Endothelial cell of umbilical vein (primary cell): ENCODE measurements around the gene LRRC8E. TPM values are rescaled to one million over a fixed set of nuclear protein-coding genes. Genes with fewer than 3 reads are reported as not detected.

Source experiments
- BruUV-seq: library from RNA; stranded (reverse); fragments of 400-500 nt; replicated peaks from 2 replicates; lab custom pipeline; 2021; lab: Mats Ljungman, UMichigan
- CTCF ChIA-PET: fragments of 300-600, 350-600 bp; sonication (Branson Sonifier 250); formaldehyde crosslinking; loops from one replicate; lab custom pipeline; 2021; ENCODE audit warnings: antibody characterized with exemption, inconsistent platforms; lab: Charles Lee
- POLR2A ChIA-PET: fragments of 300-600, 350-600 bp; sonication (Branson Sonifier 250); formaldehyde crosslinking; loops from one replicate; lab custom pipeline; 2021; ENCODE audit warnings: antibody characterized with exemption, inconsistent platforms; lab: Charles Lee
- DNase-seq: peaks from one replicate; pipeline ENCODE4 v3.0.0-alpha.2; 2011; ENCODE audit warnings: low read depth, low spot score
- FAIRE-seq: peaks from 2 replicates; lab custom pipeline; 2011; peaks lifted over from hg19 to GRCh38; lab: Jason Lieb, UNC
- H2AFZ ChIP-seq: 2 replicates; pipeline ENCODE4 v1.6.0; 2012; ENCODE audit warnings: low read depth, low read length, control low read depth, inconsistent platforms
- H3K27ac ChIP-seq: 2 replicates; pipeline ENCODE4 v1.5.1; 2011; ENCODE audit warnings: low read depth, mild to moderate bottlenecking, control low read depth, low read length, moderate library complexity; ENCODE audit not compliant: insufficient read depth
- H3K27me3 ChIP-seq, 2 experiments: 2 replicates each; pipeline versions ENCODE4 v1.6.0 to v1.6.1; 2011; ENCODE audit warnings: low read length in 2 of 2, mixed read lengths in 1 of 2; ENCODE audit not compliant: control insufficient read depth in 2 of 2, insufficient read depth in 2 of 2
- H3K36me3 ChIP-seq, 2 experiments: 2 replicates in 1 of 2; 3 replicates in 1 of 2; pipeline ENCODE4 v1.5.1; 2011; ENCODE audit warnings: low read length in 2 of 2, mild to moderate bottlenecking in 1 of 2, moderate library complexity in 1 of 2; ENCODE audit not compliant: control insufficient read depth in 2 of 2, insufficient read depth in 2 of 2; ENCODE audit errors: extremely low read depth in 1 of 2
- H3K4me1 ChIP-seq: 3 replicates; pipeline ENCODE4 v1.5.1; 2011; ENCODE audit warnings: mild to moderate bottlenecking, low read length; ENCODE audit not compliant: control insufficient read depth, insufficient read depth; ENCODE audit errors: extremely low read depth
- H3K4me2 ChIP-seq: 2 replicates; pipeline ENCODE4 v1.6.1; 2011; ENCODE audit warnings: low read length, control low read depth, mixed read lengths; ENCODE audit not compliant: insufficient read depth
- H3K4me3 ChIP-seq, 3 experiments: fragments of 200-600 bp in 1 of 3; sonication (generic), shearing (Covaris generic) in 1 of 3; replicated peaks in 1 of 3; 2 replicates each; pipeline ENCODE4 v1.5.1; 2011 to 2016; ENCODE audit warnings: control low read depth in 3 of 3, low read length in 3 of 3, mild to moderate bottlenecking in 2 of 3, inconsistent platforms in 1 of 3, low read depth in 1 of 3, moderate library complexity in 1 of 3; ENCODE audit not compliant: insufficient read depth in 1 of 3
- H3K79me2 ChIP-seq: 2 replicates; pipeline ENCODE4 v1.6.0; 2012; ENCODE audit warnings: low read length, inconsistent platforms; ENCODE audit not compliant: control insufficient read depth, insufficient read depth
- H3K9ac ChIP-seq: replicated peaks from 2 replicates; pipeline ENCODE3; 2011; ENCODE audit warnings: low read length, control low read depth; ENCODE audit not compliant: insufficient read depth; ENCODE audit errors: extremely low read depth
- H3K9me1 ChIP-seq: replicated peaks from 3 replicates; pipeline ENCODE4 v1.6.0; 2011; ENCODE audit warnings: mild to moderate bottlenecking, low read length; ENCODE audit not compliant: control insufficient read depth, insufficient read depth; ENCODE audit errors: extremely low read depth
- H3K9me3 ChIP-seq: replicated peaks from 2 replicates; pipeline ENCODE4 v1.5.1; 2012; ENCODE audit warnings: low read length, inconsistent platforms; ENCODE audit not compliant: control insufficient read depth, insufficient read depth
- H4K20me1 ChIP-seq: replicated peaks from 2 replicates; pipeline ENCODE3; 2011; ENCODE audit warnings: mild to moderate bottlenecking, low read length; ENCODE audit not compliant: control insufficient read depth, insufficient read depth; ENCODE audit errors: extremely low read depth
- FOS ChIP-seq: IDR thresholded peaks from 2 replicates; pipeline ENCODE4 v1.6.1; 2011; ENCODE audit warnings: mild to moderate bottlenecking, low read length, moderate library complexity, borderline replicate concordance; ENCODE audit not compliant: insufficient read depth
- GATA2 ChIP-seq: IDR thresholded peaks from 2 replicates; pipeline ENCODE4 v1.7.0; 2011; ENCODE audit warnings: low read depth, mild to moderate bottlenecking, moderate library complexity, mixed read lengths, low read length; ENCODE audit not compliant: insufficient read length, insufficient read depth
- JUN ChIP-seq: IDR thresholded peaks from 2 replicates; pipeline ENCODE4 v1.6.1; 2011; ENCODE audit warnings: borderline replicate concordance, low read depth; ENCODE audit not compliant: insufficient read length, insufficient read depth
- MYC ChIP-seq: IDR thresholded peaks from one replicate; pipeline ENCODE4 v1.6.1; 2011; ENCODE audit warnings: mild to moderate bottlenecking, low read depth, low read length
- POLR2A ChIP-seq: IDR thresholded peaks from 2 replicates; pipeline ENCODE4 v1.6.1; 2012; ENCODE audit warnings: low read depth, mild to moderate bottlenecking, control low read depth, low read length
- POLR2AphosphoS5 ChIP-seq: IDR thresholded peaks from 2 replicates; pipeline ENCODE4 v1.6.1; 2012; ENCODE audit warnings: low read depth, mild to moderate bottlenecking, control low read depth, low read length, moderate library complexity; ENCODE audit not compliant: insufficient read depth
- dilution Hi-C: fragments of 300-500 bp; cut with MboI; formaldehyde crosslinking; loops from one replicate; pipeline ENCODE4 v1.15.0; 2019; ENCODE audit warnings: low sequenced_read_pairs; ENCODE audit not compliant: extremely low pct_ligation_motif_present
- intact Hi-C: fragments of 100-400 bp; cut with micrococcal nuclease; formaldehyde crosslinking; loops from one replicate; pipeline ENCODE4 v1.10.0; 2022
- polyA plus RNA-seq, 4 experiments: library from polyadenylated mRNA; depleted of rRNA in 3 of 4; stranded (reverse) in 3 of 4; unstranded in 1 of 4; fragments of >200 nt; gene quantifications; 2 replicates each; pipeline versions ENCODE4 v1.2.1 to v1.2.3, GENCODE V29; 2011 to 2012; ENCODE audit warnings: missing spikeins in 1 of 4
- total RNA-seq: library from RNA; stranded (reverse); gene quantifications from 2 replicates; pipeline ENCODE4 v1.2.3, GENCODE V29; 2021
- TF ChIP-seq, protein P1 (sequence below), 2 donors: IDR thresholded peaks; 1 replicate in 1 of 2; 2 replicates in 1 of 2; pipeline ENCODE4 v1.5.1; 2011; ENCODE audit warnings: low read length in 2 of 2, mild to moderate bottlenecking in 2 of 2, moderate library complexity in 2 of 2, control low read depth in 1 of 2, inconsistent platforms in 1 of 2, low read depth in 1 of 2; ENCODE audit not compliant: insufficient read depth in 1 of 2; ENCODE audit errors: extremely low read depth in 1 of 2
- TF ChIP-seq, protein P2 (sequence below): IDR thresholded peaks from 2 replicates; pipeline ENCODE4 v1.6.1; 2011; ENCODE audit not compliant: insufficient read depth, insufficient read length

The LRRC8E gene
- total and polyA plus RNA-seq, 2 donors (not counting 3 experiments of a cell fraction or from before 2014, with no cell fraction given), result 1.1 to 1.6 TPM

DNA sequence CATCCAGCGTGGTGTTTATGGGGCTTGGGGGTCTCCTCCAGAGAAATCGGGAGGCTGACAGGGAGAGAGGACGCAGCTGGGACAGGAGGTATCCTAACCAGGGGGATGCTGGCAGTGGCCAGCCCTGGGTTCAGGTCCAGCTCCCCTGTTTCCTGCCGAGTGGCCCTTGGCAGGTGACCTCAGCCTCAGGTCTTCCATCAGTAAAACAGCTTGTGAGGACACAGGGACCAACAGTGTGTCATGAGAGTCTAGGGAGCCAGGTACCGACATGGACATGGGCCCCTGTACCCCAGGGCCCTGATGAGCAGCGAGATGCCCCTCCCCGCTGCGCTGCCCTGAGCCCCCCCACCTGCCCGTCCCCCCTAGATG, 38.7 kb upstream of the LRRC8E start:
- Histone ChIP-seq H3K27ac (no peak overlapping the region), H3K36me3 (no peaks in the 10 kb centered on the region), H3K9me1 (no peaks in the 10 kb centered on the region), H3K79me2 (no peaks in the 10 kb centered on the region), H3K9ac (no peak overlapping the region), H3K27me3 (no peaks in the 10 kb centered on the region), H3K4me3 (no peak overlapping the region), H3K4me2 (no peak overlapping the region), H2AFZ (no peak overlapping the region), H3K9me3 (no peaks in the 10 kb centered on the region), H4K20me1 (no peaks in the 10 kb centered on the region), H3K4me1 (no peaks in the 10 kb centered on the region)
- no TSS peak for BruUV-seq
- FAIRE-seq, result no peak
- dilution Hi-C loops (no loop called here), intact Hi-C loops (no loop called here)
- TF ChIP-seq JUN, result no peak
- TF ChIP-seq, protein P1, sequence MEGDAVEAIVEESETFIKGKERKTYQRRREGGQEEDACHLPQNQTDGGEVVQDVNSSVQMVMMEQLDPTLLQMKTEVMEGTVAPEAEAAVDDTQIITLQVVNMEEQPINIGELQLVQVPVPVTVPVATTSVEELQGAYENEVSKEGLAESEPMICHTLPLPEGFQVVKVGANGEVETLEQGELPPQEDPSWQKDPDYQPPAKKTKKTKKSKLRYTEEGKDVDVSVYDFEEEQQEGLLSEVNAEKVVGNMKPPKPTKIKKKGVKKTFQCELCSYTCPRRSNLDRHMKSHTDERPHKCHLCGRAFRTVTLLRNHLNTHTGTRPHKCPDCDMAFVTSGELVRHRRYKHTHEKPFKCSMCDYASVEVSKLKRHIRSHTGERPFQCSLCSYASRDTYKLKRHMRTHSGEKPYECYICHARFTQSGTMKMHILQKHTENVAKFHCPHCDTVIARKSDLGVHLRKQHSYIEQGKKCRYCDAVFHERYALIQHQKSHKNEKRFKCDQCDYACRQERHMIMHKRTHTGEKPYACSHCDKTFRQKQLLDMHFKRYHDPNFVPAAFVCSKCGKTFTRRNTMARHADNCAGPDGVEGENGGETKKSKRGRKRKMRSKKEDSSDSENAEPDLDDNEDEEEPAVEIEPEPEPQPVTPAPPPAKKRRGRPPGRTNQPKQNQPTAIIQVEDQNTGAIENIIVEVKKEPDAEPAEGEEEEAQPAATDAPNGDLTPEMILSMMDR (IDR thresholded peaks at IDR 0.05; ENCODE audit: extremely low read depth in 1 of 2, insufficient read depth in 1 of 2, low read depth in 1 of 2, low read length in 2 of 2), result no peak
- no peak for TF ChIP-seq MYC
- TF ChIP-seq GATA2, result no peak
- no peak for TF ChIP-seq FOS
- TF ChIP-seq POLR2AphosphoS5, result no peak
- no peak for TF ChIP-seq POLR2A
- TF ChIP-seq, protein P2, sequence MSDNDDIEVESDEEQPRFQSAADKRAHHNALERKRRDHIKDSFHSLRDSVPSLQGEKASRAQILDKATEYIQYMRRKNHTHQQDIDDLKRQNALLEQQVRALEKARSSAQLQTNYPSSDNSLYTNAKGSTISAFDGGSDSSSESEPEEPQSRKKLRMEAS, result no peak
- ChIA-PET POLR2A (no interaction called here), CTCF (no interaction called here)
- DNase-seq, result no peak
